Left kidney (tissue), 2 donors: Measurements from ENCODE around the gene SERGEF. TPM values are rescaled to one million over a fixed set of nuclear protein-coding genes. Genes with fewer than 3 reads are reported as not detected.

Experiments
- DNase-seq: peaks from one replicate; pipeline ENCODE4 v3.0.0-alpha.2; 2013
- polyA plus RNA-seq: library from polyadenylated mRNA; unstranded; fragments of 120-200 nt; gene quantifications from one replicate; pipeline ENCODE4 v1.2.1, GENCODE V29; 2013; ENCODE audit not compliant: insufficient read length

The SERGEF gene
- polyA plus RNA-seq, 1 donor = 18.1 TPM

GRCh38 chr11:17783878-17784277, 229.0 kb downstream of the SERGEF start:
- no peak for DNase-seq

- no peak for DNase-seq
Observed at GRCh38 chr11:17782603-17783337, 230.1 kb downstream of the SERGEF start.

GRCh38 chr11:17782145-17782544, 230.7 kb downstream of the SERGEF start:
- no peak for DNase-seq

- no peak for DNase-seq
Observed at GRCh38 chr11:17781626-17782025, 231.2 kb downstream of the SERGEF start.

GRCh38 chr11:17781221-17781620, 231.6 kb downstream of the SERGEF start:
- DNase-seq = no peak

GRCh38 chr11:17780668-17781067, 232.2 kb downstream of the SERGEF start:
- DNase-seq = no peak

GRCh38 chr11:17779861-17780594, 232.8 kb downstream of the SERGEF start:
- DNase-seq = no peak

GRCh38 chr11:17778956-17779860, 233.6 kb downstream of the SERGEF start:
- DNase-seq = no peak

GRCh38 chr11:17778352-17778751, 234.5 kb downstream of the SERGEF start:
- DNase-seq = no peak

GRCh38 chr11:17777738-17778091, 235.1 kb downstream of the SERGEF start:
- no peak for DNase-seq

- DNase-seq = no peak
Observed at GRCh38 chr11:17777086-17777737, 235.6 kb downstream of the SERGEF start.

GRCh38 chr11:17776212-17776875, 236.5 kb downstream of the SERGEF start:
- DNase-seq = no peak

- DNase-seq = no peak
Observed at GRCh38 chr11:17775507-17776211, 237.2 kb downstream of the SERGEF start.

- DNase-seq = no peak
Observed at GRCh38 chr11:17775035-17775348, 237.9 kb downstream of the SERGEF start.

- no peak for DNase-seq
Observed at GRCh38 chr11:17774232-17775034, 238.4 kb downstream of the SERGEF start.

- DNase-seq = no peak
Observed at GRCh38 chr11:17773674-17774073, 239.2 kb downstream of the SERGEF start.

- no peak for DNase-seq
Observed at GRCh38 chr11:17772704-17773600, 239.9 kb downstream of the SERGEF start.

- DNase-seq = no peak
Observed at GRCh38 chr11:17771841-17772401, 240.9 kb downstream of the SERGEF start.

GRCh38 chr11:17771415-17771814, 241.4 kb downstream of the SERGEF start:
- DNase-seq = no peak
